H1 (cell line): ENCODE results near the gene P3H2.

Experiments used
- BACH1 ChIP-seq: IDR thresholded peaks from 2 replicates; pipeline ENCODE4 v1.6.1; 2012; ENCODE audit warnings: low read length, improper control_type of control experiment
- EZH2 ChIP-seq: fragments of 200-600 bp; sonication (generic); IDR thresholded peaks from 2 replicates; pipeline ENCODE4 v1.7.1; 2012; ENCODE audit warnings: low read depth, mild to moderate bottlenecking, moderate library complexity, low read length, inconsistent platforms; ENCODE audit not compliant: severe bottlenecking
- KDM5A ChIP-seq: fragments of 200-600 bp; IDR thresholded peaks from 2 replicates; pipeline ENCODE4 v1.7.1; 2012; ENCODE audit warnings: mild to moderate bottlenecking, low read length, inconsistent platforms, mixed read lengths
- MAFK ChIP-seq: IDR thresholded peaks from 2 replicates; pipeline ENCODE4 v1.6.1; 2012; ENCODE audit warnings: low read depth, mild to moderate bottlenecking, improper control_type of control experiment, low read length
- RAD21 ChIP-seq, 2 experiments: IDR thresholded peaks in 1 of 2; conservative IDR thresholded peaks in 1 of 2; 2 replicates each; pipeline ENCODE4 v1.6.1; 2011; ENCODE audit warnings: low read depth in 2 of 2, low read length in 2 of 2, improper control_type of control experiment in 1 of 2, inconsistent platforms in 1 of 2, mild to moderate bottlenecking in 1 of 2, moderate library complexity in 1 of 2
- RNF2 ChIP-seq: fragments of 200-900, 300-1000 bp; sonication (generic); IDR thresholded peaks from 2 replicates; pipeline ENCODE4 v1.7.1; 2016; ENCODE audit warnings: borderline replicate concordance, low read depth, mild to moderate bottlenecking, antibody characterized with exemption, low read length; ENCODE audit not compliant: poor library complexity, severe bottlenecking; ENCODE audit errors: missing control alignments
- SP1 ChIP-seq: IDR thresholded peaks from 2 replicates; pipeline ENCODE4 v1.6.1; 2011; ENCODE audit warnings: low read depth, low read length
- TAF1 ChIP-seq: IDR thresholded peaks from 2 replicates; pipeline ENCODE4 v1.6.1; 2011; ENCODE audit warnings: mild to moderate bottlenecking, low read depth, low read length
- TF ChIP-seq, protein P1 (sequence below), 3 experiments: IDR thresholded peaks; 1 replicate in 2 of 3; 2 replicates in 1 of 3; pipeline versions ENCODE4 v1.5.1 to v1.6.1; 2011; ENCODE audit warnings: low read length in 3 of 3, mild to moderate bottlenecking in 3 of 3, inconsistent platforms in 2 of 3, low read depth in 1 of 3, moderate library complexity in 1 of 3; ENCODE audit not compliant: insufficient read depth in 1 of 3; ENCODE audit errors: control extremely low read depth in 1 of 3
- TF ChIP-seq, protein P2 (sequence below): IDR thresholded peaks from 2 replicates; pipeline ENCODE4 v1.6.1; 2012; ENCODE audit warnings: inconsistent platforms

DNA sequence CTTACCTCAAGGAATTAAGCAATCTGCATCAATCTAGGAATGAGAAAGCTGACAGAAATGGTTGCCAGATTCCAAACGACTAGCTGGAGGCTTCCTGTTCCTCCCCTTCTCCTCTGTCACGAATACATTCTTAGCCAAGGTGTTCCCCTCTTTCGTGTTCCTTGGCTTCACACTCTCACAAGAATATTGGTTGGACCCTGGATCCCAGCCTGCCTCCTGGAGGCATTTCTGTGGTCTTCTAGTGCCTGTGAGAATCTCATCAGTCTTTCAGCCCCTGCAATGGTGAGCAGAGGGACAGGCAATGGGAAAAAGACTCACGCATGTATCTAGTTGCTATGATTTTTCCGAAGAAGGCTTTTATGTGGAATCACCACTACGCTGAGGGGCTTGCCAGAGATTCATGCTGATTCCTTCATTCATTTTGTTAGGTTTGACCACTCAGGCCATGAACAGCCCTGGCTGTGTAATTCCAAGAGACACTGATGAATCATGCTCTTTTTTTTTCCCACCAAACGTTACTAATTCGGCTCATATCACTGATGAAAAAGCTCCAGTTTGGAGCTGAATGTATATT lies 1.6 kb upstream of the P3H2 start:
- TF ChIP-seq, protein P1, sequence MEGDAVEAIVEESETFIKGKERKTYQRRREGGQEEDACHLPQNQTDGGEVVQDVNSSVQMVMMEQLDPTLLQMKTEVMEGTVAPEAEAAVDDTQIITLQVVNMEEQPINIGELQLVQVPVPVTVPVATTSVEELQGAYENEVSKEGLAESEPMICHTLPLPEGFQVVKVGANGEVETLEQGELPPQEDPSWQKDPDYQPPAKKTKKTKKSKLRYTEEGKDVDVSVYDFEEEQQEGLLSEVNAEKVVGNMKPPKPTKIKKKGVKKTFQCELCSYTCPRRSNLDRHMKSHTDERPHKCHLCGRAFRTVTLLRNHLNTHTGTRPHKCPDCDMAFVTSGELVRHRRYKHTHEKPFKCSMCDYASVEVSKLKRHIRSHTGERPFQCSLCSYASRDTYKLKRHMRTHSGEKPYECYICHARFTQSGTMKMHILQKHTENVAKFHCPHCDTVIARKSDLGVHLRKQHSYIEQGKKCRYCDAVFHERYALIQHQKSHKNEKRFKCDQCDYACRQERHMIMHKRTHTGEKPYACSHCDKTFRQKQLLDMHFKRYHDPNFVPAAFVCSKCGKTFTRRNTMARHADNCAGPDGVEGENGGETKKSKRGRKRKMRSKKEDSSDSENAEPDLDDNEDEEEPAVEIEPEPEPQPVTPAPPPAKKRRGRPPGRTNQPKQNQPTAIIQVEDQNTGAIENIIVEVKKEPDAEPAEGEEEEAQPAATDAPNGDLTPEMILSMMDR (IDR thresholded peaks at IDR 0.05; ENCODE audit: control extremely low read depth in 1 of 3, insufficient read depth in 1 of 3, low read depth in 1 of 3, low read length in 3 of 3), result no peak
- no peak for TF ChIP-seq SP1
- TF ChIP-seq KDM5A, result no peak
- TF ChIP-seq RNF2, result no peak
- no peak for TF ChIP-seq TAF1
- TF ChIP-seq EZH2, result no peak
- no peak for TF ChIP-seq BACH1
- TF ChIP-seq, protein P2, sequence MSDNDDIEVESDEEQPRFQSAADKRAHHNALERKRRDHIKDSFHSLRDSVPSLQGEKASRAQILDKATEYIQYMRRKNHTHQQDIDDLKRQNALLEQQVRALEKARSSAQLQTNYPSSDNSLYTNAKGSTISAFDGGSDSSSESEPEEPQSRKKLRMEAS, result no peak
- TF ChIP-seq MAFK, result no peak
- TF ChIP-seq RAD21 (IDR thresholded peaks at IDR 0.05 in 1 of 2, conservative IDR thresholded peaks at IDR 0.05 in 1 of 2; ENCODE audit: low read depth in 2 of 2, low read length in 2 of 2), result no peak
